Measurements from ENCODE around the gene AP1S3.
A peak's percentile ranks its signal among the peaks of the same experiment; 100 is the strongest.
"Not testable (repeated sequence)": the region's sequence is repeated elsewhere in the genome, so short reads cannot be mapped to it uniquely, and the experiment has no call there.

The AP1S3 gene

GRCh38 chr2:223853425-223853837 is 16.0 kb upstream of the AP1S3 start:
- DNase-seq (ENCODE audit: low read depth), result peak; percentile 18

- no peak for DNase-seq (ENCODE audit: low read depth)
Observed at GRCh38 chr2:223852281-223852795, 15.0 kb upstream of the AP1S3 start.

GRCh38 chr2:223847410-223847809 is 10.0 kb upstream of the AP1S3 start:
- no peak for DNase-seq (ENCODE audit: low read depth)

- DNase-seq (ENCODE audit: low read depth), result peak; percentile 90
Observed at GRCh38 chr2:223846515-223846914, 9.1 kb upstream of the AP1S3 start.

GRCh38 chr2:223841436-223842190 is 4.2 kb upstream of the AP1S3 start:
- no peak for DNase-seq (ENCODE audit: low read depth)

- no peak for DNase-seq (ENCODE audit: low read depth)
Observed at GRCh38 chr2:223835701-223836532, 1.5 kb downstream of the AP1S3 start.

- DNase-seq (ENCODE audit: low read depth), result no peak
Observed at GRCh38 chr2:223834431-223834830, 3.0 kb downstream of the AP1S3 start.

GRCh38 chr2:223832241-223832903 is 5.0 kb downstream of the AP1S3 start:
- no peak for DNase-seq (ENCODE audit: low read depth)

GRCh38 chr2:223829128-223829527 is 8.3 kb downstream of the AP1S3 start:
- no peak for DNase-seq (ENCODE audit: low read depth)

GRCh38 chr2:223828314-223828713 is 9.1 kb downstream of the AP1S3 start:
- DNase-seq (ENCODE audit: low read depth), result no peak

- DNase-seq (ENCODE audit: low read depth), result no peak
Observed at GRCh38 chr2:223826995-223827394, 10.4 kb downstream of the AP1S3 start.

GRCh38 chr2:223824301-223824700 is 13.1 kb downstream of the AP1S3 start:
- DNase-seq (ENCODE audit: low read depth), result no peak

GRCh38 chr2:223822818-223823217 is 14.6 kb downstream of the AP1S3 start:
- no peak for DNase-seq (ENCODE audit: low read depth)

- no peak for DNase-seq (ENCODE audit: low read depth)
Observed at GRCh38 chr2:223820549-223820948, 16.8 kb downstream of the AP1S3 start.

GRCh38 chr2:223819891-223820290 is 17.5 kb downstream of the AP1S3 start:
- DNase-seq (ENCODE audit: low read depth), result no peak

- no peak for DNase-seq (ENCODE audit: low read depth)
Observed at GRCh38 chr2:223815884-223816570, 21.4 kb downstream of the AP1S3 start.

- DNase-seq (ENCODE audit: low read depth), result peak; percentile 92
Observed at GRCh38 chr2:223815186-223815883, 22.0 kb downstream of the AP1S3 start.

GRCh38 chr2:223814764-223815163 is 22.6 kb downstream of the AP1S3 start:
- DNase-seq (ENCODE audit: low read depth), result not testable (repeated sequence)

- DNase-seq (ENCODE audit: low read depth), result no peak
Observed at GRCh38 chr2:223813329-223813728, 24.1 kb downstream of the AP1S3 start.

- DNase-seq (ENCODE audit: low read depth), result no peak
Observed at GRCh38 chr2:223811757-223812156, 25.6 kb downstream of the AP1S3 start.

- no peak for DNase-seq (ENCODE audit: low read depth)
Observed at GRCh38 chr2:223805008-223805407, 32.4 kb downstream of the AP1S3 start.

Measured in non-pigmented ciliary epithelial cell (primary cell).